Measurements from ENCODE around the gene SMARCC1.
A peak's percentile ranks its signal among the peaks of the same experiment; 100 is the strongest.
"Not testable (repeated sequence)": the region's sequence is repeated elsewhere in the genome, so short reads cannot be mapped to it uniquely, and the experiment has no call there.

SMARCC1 gene

DNA sequence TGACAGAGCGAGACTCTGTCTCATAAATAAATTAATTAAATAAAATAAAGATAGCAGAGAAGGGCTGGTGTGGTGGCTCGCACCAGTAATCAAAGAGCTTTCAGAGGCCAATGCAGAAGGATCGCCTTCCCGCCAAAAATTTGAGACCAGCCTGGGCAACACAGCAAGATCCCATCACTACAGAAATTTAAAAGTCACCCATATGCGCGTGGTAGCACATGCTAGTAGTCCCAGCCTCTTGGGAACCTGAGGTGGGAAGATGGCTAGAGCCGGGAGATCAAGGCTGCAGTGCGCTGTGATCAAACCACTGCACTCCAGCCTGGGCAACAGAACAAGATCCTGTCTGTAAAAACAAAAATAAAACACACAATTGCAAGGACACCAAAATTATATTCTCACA is 9.6 kb downstream of the SMARCC1 start:
- no peak for FAIRE-seq

DNA sequence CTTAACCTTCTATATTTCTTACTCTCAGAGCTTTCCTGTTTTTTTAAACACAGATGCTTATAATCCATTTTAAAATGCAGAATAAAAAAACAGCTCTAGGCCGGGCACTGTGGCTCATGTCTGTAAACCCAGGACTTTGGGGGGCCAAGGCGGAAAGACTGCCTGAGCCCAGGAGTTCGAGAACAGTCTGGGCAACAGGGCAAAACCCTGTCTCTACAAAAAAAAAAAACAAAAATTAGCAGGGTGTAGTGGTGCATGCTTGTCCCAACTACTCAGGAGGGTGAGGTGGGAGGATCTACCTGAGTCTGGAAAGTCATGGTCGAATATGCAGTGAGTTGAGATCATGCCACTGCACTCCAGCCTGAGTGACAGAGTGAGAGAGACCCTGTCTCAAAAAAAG is 15.5 kb downstream of the SMARCC1 start:
- FAIRE-seq, result no peak
- no peak for DNase-seq (ENCODE audit: low spot score)

More for the DNA sequence above, 9.6 kb downstream of the SMARCC1 start:
- DNase-seq (ENCODE audit: low spot score), result no peak

DNA sequence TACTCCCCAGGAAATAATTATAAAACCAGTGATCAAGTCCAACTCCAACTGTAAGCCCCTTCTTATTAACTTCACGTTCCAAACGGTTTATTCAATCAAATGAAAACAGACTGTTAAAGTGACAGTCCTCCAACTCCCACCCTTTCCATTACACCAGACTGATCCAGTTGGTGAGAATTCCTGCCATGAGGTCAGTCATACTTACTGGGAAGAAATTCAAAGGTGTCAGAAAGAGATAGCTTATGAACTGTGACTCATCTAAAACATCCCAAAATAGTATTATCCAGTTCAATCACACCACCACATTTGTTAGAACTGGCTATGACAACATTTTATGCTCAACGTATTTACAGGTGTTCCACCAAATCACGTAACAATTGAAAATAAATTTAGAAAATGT is 19.5 kb downstream of the SMARCC1 start:
- DNase-seq (ENCODE audit: low spot score) (no peak), FAIRE-seq (no peak)

DNA sequence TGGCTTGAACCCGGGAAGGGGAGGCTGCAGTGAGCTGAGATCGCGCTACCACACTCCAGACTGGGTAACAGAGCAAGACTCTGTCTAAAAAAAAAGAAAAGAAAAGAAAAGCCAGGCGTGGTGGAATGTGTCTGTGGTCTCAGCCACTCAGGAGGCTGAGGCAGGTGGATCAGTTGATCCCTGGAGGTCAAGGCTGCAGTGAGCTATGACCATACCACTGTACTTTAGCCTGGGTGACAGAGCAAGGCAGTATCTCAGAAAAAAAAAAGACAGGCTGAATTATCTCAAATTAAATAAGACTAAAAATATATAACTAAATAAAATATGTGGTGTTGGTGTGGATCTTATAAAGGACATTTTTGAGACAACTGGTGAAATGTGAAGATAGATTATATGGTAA is 20.6 kb downstream of the SMARCC1 start:
- FAIRE-seq, result no peak
- DNase-seq (ENCODE audit: low spot score), result no peak

DNA sequence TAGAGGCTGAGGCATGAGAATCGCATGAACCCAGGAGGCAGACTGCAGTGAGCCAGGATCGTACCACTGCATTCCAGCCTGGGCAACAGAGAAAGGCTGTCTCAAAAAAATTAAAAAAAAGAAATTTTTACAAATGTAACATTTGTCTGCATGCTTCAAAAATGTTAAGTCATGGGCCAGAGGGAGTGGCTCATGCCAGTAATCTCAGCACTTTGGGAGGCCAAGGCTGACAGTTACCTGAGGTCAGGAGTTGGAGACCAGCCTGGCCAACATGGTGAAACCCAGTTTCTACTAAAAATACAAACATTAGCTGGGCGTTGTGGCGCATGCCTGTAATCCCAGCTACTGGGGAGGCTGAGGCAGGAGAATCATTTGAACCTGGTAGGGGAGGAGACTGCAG is 21.5 kb downstream of the SMARCC1 start:
- not testable (repeated sequence) for FAIRE-seq; DNase-seq (ENCODE audit: low spot score)

DNA sequence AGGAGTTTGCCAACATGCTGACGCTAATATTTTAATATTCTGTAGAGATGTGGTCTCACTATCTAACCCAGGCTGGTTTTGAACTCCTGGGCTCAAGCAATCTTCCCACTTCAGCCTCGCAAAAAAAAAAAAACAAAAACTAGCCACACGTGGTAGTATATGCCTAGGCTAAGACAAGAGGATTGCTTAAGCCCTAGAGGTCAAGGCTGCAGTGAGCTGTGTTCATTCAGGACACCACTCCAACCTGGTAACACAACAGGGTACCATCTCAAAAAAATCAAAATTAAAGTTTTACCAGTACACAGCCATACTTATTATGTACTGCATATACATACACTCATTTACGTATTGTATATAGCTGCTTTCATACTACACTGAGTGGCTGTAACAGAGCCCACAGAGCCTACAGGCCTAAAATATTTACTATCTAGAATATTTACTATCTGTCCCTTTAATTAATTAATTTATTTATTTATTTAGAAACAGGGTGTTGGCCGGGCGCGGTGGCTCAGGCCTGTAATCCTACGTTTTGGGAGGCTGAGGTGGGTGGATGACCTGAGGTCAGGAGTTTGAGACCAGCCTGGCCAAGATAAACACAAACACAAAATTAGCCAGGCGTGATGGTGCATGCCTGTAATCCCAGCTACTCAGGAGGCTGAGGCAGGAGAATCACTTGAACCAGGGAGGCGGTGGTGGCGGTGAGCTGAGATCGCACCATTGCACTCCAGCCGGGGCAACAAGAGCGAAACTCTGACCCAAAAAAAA is 23.2 kb downstream of the SMARCC1 start:
- DNase-seq (ENCODE audit: low spot score) (no peak), FAIRE-seq (no peak)

DNA sequence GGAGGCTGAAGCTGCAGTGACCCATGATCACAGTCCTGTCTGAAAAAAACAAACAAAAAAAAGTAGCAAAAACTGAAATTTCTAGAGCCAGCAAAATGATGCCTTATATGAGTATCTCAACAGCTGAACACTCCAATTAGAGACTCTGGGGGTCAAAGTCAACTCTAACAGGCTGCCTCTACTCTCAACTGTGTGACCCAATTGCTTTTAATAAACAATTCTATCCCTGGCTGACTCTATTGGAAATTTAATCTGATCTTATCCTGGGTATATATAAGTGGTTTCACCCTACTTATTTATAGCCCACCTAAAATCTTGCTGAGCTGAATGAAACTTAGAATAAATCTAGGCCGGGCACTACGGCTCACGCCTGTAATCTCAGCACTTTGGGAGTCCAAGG is 29.0 kb downstream of the SMARCC1 start:
- no peak for FAIRE-seq

DNA sequence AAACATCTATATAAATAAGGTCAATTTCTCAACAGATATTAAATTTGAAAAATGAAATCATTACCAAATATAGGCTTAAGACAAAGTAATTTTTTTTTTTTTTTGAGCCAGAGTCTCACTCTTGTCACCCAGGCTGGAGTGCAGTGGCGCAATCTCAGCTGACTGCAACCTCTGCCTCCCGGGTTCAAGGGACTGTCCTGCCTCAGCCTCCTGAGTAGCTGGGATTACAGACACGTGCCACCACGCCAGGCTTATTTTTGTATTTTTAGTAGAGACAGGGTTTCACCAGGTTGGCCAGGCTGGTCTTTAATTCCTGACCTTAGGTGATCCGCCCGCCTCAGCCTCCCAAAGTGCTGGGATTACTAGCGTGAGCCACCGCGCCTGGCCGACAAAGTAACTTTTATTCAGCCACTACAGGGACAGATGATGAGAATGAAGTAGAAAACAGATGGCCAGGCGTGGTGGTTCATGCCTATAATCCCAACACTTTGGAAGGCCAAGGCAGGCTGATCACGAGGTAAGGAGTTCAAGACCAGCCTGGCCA is 30.8 kb downstream of the SMARCC1 start:
- not testable (repeated sequence) for FAIRE-seq; DNase-seq (ENCODE audit: low spot score)

More for the DNA sequence above, 29.0 kb downstream of the SMARCC1 start:
- DNase-seq (ENCODE audit: low spot score), result no peak

DNA sequence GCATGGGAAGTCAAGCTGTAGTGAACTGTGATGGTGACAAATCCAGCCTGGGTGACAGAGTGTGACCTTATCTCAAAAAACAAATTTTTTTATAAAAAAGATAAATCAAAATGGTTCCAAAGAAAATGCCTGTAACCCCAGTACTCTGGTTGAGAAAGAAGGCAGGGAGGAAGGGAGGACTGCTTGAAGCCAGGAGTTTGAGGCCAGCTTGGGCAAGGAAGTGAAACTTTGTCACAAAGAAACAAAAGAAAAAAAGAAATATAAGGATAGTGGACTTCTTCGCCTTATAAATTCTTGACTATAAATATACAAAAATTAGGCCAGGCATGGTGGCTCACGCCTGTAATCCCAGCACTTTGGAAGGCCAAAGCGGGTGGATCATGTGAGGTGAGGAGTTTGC is 34.1 kb downstream of the SMARCC1 start:
- DNase-seq (ENCODE audit: low spot score) (no peak), FAIRE-seq (no peak)

DNA sequence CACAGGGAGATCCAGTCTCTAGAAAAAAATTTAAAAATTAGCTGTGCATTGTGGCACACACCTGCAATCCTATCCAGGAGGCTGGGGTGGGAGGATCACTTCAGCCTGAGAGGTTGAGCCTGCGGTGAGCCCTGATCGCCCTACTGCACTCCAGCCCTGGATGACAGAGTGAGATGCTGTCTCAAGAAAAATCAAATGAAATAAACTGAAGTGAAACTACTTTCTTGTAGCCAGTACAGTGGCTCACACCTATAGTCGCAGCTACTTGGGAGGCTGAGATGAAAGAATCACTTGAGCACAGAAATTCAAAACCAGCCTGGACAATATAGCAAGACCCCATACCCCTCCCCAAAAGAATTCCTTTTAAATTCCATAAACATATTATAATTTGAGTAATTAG is 35.4 kb downstream of the SMARCC1 start:
- FAIRE-seq (no peak), DNase-seq (ENCODE audit: low spot score) (no peak)

DNA sequence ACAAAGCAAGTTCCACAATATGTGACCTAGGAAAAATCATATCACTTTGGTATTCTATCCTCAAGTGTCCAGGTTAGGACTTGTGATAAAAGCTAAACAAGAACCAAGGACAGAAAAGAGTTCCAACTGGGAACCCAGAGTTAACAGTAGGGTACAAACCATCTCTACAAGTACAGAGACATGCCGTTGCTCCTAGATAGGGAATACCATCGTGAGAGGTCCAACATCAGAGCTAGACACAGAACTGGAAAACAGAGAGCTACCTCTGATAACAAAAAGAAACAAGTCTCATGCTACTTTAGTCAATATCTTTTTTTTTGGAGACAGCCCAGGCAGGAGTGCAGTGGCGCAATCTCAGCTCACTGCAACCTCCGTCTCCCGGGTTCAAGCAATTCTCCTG is 37.8 kb downstream of the SMARCC1 start:
- DNase-seq (ENCODE audit: low spot score) (no peak), FAIRE-seq (no peak)

DNA sequence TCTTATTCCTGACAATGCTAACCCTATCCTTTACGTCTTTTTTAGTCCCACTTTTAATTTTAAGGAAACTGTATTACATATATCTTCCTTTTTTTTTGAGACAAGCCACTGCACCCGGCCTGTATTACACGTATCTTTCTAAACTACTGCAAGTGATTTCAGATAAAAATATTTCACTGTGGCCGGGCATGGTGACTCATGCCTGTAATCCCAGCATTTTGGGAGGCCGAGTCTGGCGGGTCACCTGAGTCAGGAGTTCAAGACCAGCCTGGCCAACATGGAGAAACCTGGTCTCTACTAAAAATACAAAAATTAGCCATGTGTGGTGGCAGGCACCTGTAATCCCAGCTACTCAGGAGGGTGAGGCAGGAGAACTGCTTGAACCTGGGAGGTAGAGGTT is 38.3 kb downstream of the SMARCC1 start:
- FAIRE-seq; DNase-seq (ENCODE audit: low spot score): not testable (repeated sequence)

DNA sequence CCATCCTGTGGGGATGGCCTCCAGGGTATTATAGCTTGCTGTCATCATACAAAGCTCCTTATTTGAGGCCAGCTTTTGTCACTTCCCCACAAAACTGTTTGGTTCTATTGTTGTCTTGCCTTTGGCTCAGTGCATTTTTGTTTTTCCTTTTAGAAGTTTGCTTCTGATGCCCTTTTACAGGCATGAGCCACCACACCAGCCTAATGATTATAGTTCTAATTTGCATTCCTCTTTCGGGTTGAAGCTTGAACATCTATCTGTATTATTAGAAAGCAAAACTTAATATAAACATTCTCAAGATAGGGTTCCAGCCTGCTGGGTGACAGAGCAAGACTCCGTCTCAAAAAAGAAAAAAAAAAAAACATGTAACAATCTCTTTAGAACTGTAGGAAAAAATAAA is 39.8 kb downstream of the SMARCC1 start:
- no peak for DNase-seq (ENCODE audit: low spot score)

DNA sequence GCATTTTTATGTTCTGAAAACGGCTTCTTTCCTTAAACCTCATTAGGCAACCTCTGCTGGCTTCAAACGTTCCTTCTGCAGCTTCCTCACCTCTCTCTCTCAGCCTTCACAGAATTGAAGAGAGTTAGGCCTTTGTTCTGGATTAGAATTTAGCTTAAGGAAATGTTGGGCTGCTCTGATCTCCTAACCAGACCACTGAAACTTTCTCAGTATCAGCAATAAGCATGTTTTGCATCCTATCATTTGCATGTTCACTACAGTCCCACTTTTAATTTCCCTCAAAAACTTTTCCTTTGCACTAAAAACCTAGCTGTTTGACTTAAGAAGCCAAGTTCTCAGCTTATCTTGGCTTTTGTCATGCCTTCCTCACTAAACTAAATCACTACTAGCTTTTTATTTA is 49.5 kb downstream of the SMARCC1 start:
- FAIRE-seq (no peak), DNase-seq (ENCODE audit: low spot score) (no peak)

More for the DNA sequence above, 39.8 kb downstream of the SMARCC1 start:
- FAIRE-seq, result no peak

DNA sequence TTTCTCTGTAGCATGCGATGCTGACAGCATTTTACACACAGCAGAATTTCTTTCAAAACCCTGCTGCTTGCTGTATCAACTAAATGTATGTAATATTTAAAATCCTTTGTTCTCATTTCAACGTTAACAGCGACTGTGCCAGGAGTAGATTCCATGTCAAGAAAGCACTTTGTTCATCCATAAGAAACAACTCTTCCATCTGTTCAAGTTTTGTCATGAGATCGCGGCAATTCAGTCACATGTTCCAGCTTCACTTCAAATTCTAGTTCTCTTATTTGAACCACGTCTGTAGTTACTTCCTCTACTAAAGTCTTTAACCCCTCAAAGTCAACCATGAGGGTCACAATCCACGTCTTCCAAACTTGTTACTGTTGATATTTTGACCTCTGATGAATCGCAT is 50.6 kb downstream of the SMARCC1 start:
- no peak for FAIRE-seq
- DNase-seq (ENCODE audit: low spot score), result no peak

DNA sequence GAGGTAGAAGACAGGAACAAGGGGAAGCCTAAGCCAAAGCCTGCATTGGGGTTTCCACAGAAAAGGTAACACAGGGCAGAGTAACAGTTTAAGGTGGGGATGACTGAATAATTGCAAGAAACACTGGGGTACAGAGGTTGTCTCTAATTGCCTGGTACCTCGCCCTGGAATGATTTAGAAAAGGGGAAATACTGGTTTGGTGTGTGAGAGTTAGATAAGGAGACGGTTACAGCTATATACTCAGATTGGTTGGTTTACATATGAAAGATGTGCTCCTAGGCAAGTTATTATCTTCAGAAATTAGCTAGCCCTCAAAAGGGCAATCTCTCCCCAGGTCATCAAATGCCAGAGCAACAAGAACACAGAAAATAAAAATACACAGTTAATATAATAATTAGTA is 58.8 kb downstream of the SMARCC1 start:
- no peak for DNase-seq (ENCODE audit: low spot score)
- no peak for FAIRE-seq

DNA sequence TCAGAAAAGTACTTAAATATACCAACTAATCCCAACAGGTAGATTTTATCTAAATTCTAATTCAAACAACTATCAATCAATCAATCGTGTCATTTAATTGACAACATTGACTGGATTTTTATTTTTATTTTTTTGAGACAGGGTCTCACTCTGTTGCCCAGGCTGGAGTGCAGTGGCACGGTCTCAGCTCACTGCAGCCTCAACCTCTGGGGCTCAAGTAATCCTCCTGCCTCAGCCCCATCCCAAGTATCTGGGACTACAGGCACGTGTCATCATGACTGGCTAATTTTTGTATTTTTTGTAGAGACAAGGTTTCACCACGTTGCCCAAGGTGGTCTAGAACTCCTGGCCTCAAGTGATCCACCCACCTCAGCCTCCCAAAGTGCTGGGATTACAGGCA is 64.2 kb downstream of the SMARCC1 start:
- not testable (repeated sequence) for DNase-seq (ENCODE audit: low spot score)

DNA sequence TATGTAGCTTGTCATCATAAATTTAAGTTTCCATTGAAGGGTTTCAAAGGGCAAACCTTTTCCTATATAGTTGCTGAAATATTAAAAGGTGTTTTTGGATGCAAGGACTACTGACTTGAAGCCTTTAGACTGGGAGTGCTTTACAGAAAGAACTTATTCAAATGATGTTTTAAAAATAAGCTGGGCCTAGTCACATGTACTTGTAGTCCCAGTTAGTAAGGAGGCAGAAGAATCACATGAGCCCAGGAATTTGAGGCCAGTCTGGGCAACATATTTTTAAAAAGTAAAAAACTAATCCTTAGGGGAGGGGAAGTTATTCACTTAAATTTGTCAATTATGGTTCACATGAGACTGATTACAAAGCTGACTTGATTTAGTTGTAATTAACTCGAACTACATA is 65.0 kb downstream of the SMARCC1 start:
- no peak for FAIRE-seq

More for the DNA sequence above, 64.2 kb downstream of the SMARCC1 start:
- FAIRE-seq, result not testable (repeated sequence)

DNA sequence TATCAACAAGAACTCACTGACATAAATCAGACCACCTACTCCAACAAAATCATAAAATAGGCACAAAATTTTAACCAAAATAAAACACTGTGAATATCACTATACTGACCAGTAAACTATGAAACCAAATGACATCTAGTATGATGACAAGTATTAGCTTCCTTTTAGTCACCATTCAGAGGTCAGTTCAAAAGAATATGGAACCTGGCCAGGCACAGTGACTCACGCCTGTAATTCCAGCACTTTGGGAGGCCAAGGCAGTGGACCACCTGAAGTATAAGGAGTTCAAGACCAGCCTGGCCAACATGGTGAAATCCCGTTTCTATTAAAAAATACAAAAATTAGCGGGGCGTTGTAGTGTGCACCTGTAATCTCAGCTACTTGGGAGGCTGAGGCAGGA is 65.8 kb downstream of the SMARCC1 start:
- FAIRE-seq, result peak; percentile 72
- DNase-seq (ENCODE audit: low spot score), result peak; percentile 50

More for the DNA sequence above, 65.0 kb downstream of the SMARCC1 start:
- DNase-seq (ENCODE audit: low spot score), result no peak

DNA sequence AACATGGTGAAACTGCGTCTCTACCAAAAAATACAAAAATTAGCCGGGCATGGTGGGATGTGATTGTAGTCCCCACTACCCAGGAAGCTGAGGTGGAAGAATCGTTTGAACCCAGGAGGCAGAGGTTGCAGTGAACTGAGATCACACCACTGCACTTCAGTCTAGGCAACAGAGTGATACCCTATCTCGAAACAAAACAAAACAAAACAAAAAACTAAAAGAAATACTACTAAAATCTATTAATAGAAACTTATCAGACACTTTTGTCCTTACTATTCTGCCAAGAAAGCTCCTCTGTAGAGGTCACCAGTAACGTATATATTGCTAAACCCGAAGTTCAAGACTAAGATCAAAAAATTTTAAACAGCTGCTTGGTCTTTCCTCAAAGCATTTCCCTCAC is 67.1 kb downstream of the SMARCC1 start:
- FAIRE-seq, result no peak

DNA sequence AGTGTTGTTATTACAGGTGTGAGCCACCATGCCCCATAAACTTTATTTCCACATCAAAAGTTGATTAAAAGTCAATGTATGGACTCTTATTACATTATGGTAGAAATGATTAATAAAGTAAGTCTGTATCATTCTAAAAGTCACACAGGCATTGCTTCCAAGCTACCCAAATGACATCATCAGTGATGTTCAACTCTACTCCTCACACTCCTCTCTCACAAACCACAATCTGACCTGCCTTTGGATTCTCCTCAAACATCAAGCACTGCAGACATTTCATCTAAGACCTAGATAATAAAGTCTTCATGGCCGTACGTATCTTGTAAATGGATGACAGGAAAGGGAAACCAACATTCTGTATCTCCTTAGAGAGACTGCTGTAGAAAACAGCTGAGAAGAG is 68.0 kb downstream of the SMARCC1 start:
- FAIRE-seq (no peak), DNase-seq (ENCODE audit: low spot score) (no peak)

More for the DNA sequence above, 67.1 kb downstream of the SMARCC1 start:
- no peak for DNase-seq (ENCODE audit: low spot score)

DNA sequence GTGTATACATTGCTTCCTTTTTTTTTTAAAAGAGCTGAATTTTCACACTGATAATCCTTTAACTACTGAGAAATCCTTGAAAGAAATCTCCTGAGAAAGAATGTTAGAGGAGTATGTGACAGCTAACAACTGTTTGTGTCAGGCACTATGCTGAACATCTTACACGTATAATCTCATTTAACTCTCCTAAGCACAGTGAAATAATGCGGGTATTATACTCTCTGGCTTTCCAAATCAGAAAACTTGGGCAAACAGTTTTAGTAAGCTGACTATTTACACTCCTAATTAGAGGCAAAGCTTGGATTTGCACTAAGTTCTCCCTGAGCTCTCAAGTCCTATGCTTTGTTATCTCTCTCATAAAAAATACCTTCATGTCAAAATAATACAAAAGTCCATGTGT is 69.3 kb downstream of the SMARCC1 start:
- no peak for FAIRE-seq
- DNase-seq (ENCODE audit: low spot score), result no peak

DNA sequence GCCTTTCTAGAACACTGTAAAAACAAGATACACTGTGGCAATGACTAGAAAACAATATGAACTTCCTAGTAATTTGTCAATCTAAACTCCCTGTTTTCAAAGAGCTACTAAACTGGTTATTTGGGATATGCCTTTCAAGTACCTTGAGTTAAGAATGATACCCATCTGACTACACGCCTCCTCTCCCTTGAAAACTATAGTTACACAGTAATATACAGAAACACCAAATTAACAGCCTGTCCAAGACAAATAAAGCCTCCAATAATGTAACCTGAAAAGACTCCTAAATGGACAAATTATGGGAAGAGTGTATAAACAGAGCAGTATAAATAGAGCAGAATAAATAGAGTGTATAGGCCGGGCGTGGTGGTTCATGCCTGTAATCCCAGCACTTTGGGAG is 70.1 kb downstream of the SMARCC1 start:
- DNase-seq (ENCODE audit: low spot score) (no peak), FAIRE-seq (no peak)
